ENCODE data around the gene DACH1. TPM values are rescaled to one million over a fixed set of nuclear protein-coding genes. Genes with fewer than 3 reads are reported as not detected.

Gene DACH1
- total and polyA plus RNA-seq, 2 of the 13 experiments (the other 11 are each of a cell fraction or from before 2014, with no cell fraction given) = not detected

DNA sequence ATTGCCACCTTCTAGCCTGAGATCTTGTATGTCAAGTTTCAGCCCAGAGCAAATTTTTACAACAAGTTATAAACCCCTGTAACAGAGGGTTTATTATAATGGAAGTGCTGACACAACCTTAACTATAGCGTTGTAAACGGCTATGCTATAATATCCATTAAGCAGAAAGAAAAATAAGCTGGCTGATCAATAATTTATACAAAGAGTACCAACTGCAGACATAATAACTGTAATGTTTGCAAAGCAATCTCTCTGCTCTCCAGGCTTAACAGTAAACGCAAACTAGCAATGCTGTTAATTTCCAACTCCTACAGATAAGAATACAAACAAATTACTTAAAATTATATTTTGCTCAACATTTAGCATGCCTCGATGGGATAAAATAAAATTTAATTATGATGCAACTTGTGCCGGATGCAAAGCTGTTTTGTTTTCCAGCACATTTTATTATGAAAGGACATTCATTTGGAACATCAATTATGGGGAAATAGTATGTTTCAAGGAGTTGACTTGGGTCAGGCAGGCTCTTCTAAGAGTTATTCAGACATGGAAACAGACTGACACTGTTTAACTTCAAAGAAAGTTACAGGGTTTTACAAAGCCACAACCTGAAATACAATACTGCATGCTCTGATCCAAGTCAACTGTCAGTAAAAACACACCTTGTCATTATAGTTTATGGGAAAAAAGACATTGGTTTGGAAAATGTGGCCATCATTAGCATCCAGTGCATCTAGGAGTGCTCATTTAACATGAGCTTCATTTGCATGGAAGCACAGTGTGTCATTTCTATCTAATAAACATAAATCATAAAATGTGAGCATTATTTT, 6.6 kb upstream of the DACH1 start:
- no TSS peak for BruUV-seq (replicated peaks)
- Histone ChIP-seq H4K20me1 (ENCODE audit: insufficient read depth, low read length) (no peaks in the 10 kb centered on the region), H3K4me2 (ENCODE audit: low read depth, low read length) (no peak overlapping the region), H3K27ac (ENCODE audit: extremely low read length, insufficient read depth, low read length) (no peak overlapping the region), H3K9me3 (ENCODE audit: low read length) (no peaks in the 10 kb centered on the region), H3K4me1 (ENCODE audit: insufficient read depth, low read length) (no peaks in the 10 kb centered on the region), H3K4me3 (replicated peaks in 1 of 3; ENCODE audit: insufficient read depth in 1 of 3, low read depth in 2 of 3, low read length in 3 of 3) (no peak overlapping the region), H3K27me3 (ENCODE audit: control insufficient read depth in 1 of 2, insufficient read depth in 2 of 2, low read length in 2 of 2) (no peaks in the 10 kb centered on the region), H2AFZ (ENCODE audit: low read length) (no peak overlapping the region), H3K9ac (ENCODE audit: insufficient read depth, low read depth, low read length) (no peak overlapping the region), H3K36me3 (replicated peaks in 1 of 2; ENCODE audit: control insufficient read depth in 1 of 2, insufficient read depth in 2 of 2, low read length in 2 of 2) (no peaks in the 10 kb centered on the region), H3K79me2 (ENCODE audit: insufficient read depth, low read length) (no peaks in the 10 kb centered on the region)
- 12% methylated on average over 5 of the region's 5 CpGs for WGBS (ENCODE audit: low lambda C conversion rate)
- POLR2A ChIA-PET = no interaction called here
- in situ Hi-C loops (cut with HindIII; ENCODE audit: extremely low pct_ligation_motif_present, low pct_unique_long_range_greater_than_20kb) (no loop called here), intact Hi-C loops (cut with micrococcal nuclease; ENCODE audit: unreplicated experiment) (no loop called here)
- no peak for ATAC-seq
- DNase-seq (ENCODE audit: low spot score) = no peak
- CTCF ChIA-PET (ENCODE audit: low intra/inter-chr PET ratio, low total read pairs) = no interaction called here
- TF ChIP-seq ZBTB33 (CRISPR knock-in tag; IDR thresholded peaks at IDR 0.05) = no peak
- no peak for TF ChIP-seq ZBTB7A (CRISPR knock-in tag; IDR thresholded peaks at IDR 0.05)
- TF ChIP-seq KLF9 (CRISPR knock-in tag; IDR thresholded peaks at IDR 0.05; ENCODE audit: low read depth) = no peak
- no peak for TF ChIP-seq EHMT2 (IDR thresholded peaks at IDR 0.05; ENCODE audit: borderline replicate concordance, low read depth, low read length)
- no peak for TF ChIP-seq KDM4B (CRISPR knock-in tag; IDR thresholded peaks at IDR 0.05)
- no peak for TF ChIP-seq ZNF543 (CRISPR knock-in tag; IDR thresholded peaks at IDR 0.05)
- TF ChIP-seq RERE (CRISPR knock-in tag; IDR thresholded peaks at IDR 0.05; ENCODE audit: low read depth) = no peak
- no peak for TF ChIP-seq RORA (CRISPR knock-in tag; IDR thresholded peaks at IDR 0.05)
- FAIRE-seq = no peak

Measured in HepG2 (cell line).